ENCODE results near the gene TMEM218. TPM values are rescaled to one million over a fixed set of nuclear protein-coding genes. Genes with fewer than 3 reads are reported as not detected.
A peak's percentile ranks its signal among the peaks of the same experiment; 100 is the strongest.

TMEM218 gene
- polyA plus RNA-seq (ENCODE audit: insufficient read length in 3 of 3) = 10 to 100 TPM; 52.5 to 61.1 (median 56.6) TPM

GRCh38 chr11:125111343-125112207 lies at the start of gene TMEM218:
TMEM218 (minus strand) TSS chr11:125111626; CDS start chr11:125102241, 9,385 bp downstream.
- peak; percentile 95 to 97 (median 97) for DNase-seq (ENCODE audit: low read depth in 3 of 3, low spot score in 2 of 3)

- DNase-seq (ENCODE audit: low read depth in 3 of 3, low spot score in 2 of 3) = no peak
These were observed 46.7 kb upstream of the TMEM218 start for GRCh38 chr11:125157953-125158680.

- no peak for DNase-seq (ENCODE audit: low read depth in 3 of 3, low spot score in 2 of 3)
These were observed 45.8 kb upstream of the TMEM218 start for GRCh38 chr11:125157118-125157733.

DNA sequence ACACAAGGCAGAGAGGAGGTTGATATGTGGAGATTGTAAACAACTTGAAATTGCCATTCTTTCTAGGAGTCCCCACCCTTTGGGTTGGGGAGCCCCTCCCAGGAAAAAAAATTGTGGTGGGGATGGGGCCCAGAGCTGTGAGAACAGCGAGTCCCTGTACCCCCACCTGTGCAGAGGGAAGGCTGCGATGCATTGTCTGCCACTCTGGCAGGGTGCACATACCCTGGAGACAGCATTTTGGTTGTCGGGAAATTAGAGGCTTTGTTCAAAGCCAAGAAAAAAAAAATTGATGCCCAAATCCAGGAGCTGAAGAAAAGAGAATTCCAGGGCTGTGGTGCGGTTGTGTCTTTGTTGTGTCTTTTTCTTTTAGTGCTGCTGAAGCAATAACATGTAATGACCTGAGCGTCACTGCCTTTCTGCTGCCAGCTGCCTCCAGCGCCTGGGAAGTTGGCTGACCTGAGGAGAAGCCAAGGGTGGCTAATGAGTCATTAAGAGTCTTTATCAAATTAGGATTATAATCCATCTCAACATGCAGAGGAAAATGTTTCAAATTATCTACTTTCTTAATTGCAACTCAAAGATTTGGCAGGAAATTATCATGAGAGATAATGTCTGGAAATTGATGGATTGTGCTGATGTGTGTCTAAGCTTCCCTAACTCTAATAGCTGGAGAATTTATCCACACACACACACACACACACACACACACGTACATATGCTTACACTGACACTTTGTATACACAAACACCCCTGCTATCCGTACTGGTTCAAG lies 45.1 kb upstream of the TMEM218 start:
- no peak for DNase-seq (ENCODE audit: low read depth in 3 of 3, low spot score in 2 of 3)

GRCh38 chr11:125155767-125156166 lies 44.3 kb upstream of the TMEM218 start:
- DNase-seq (ENCODE audit: low read depth in 3 of 3, low spot score in 2 of 3) = no peak

DNA sequence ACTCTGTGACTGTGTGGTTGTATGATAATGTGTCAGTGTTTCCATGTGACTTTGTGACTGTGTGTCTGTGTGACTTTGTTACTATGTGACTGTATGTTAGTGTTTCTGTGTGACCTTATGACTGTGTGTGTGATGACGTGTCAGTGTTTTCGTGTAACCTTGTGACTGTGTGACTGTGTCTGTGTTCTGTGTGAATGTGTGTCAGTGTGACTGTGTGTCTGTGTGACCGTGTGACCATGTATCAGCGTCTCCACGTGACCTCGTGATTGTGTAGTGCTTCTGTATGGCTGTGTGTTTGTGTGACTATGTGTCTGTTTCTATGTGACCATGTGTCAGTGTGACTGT lies 43.6 kb upstream of the TMEM218 start:
- DNase-seq (ENCODE audit: low read depth in 3 of 3, low spot score in 2 of 3) = no peak

- DNase-seq (ENCODE audit: low read depth in 3 of 3, low spot score in 2 of 3) = no peak
These were observed 43.1 kb upstream of the TMEM218 start for GRCh38 chr11:125154378-125155099.

DNA sequence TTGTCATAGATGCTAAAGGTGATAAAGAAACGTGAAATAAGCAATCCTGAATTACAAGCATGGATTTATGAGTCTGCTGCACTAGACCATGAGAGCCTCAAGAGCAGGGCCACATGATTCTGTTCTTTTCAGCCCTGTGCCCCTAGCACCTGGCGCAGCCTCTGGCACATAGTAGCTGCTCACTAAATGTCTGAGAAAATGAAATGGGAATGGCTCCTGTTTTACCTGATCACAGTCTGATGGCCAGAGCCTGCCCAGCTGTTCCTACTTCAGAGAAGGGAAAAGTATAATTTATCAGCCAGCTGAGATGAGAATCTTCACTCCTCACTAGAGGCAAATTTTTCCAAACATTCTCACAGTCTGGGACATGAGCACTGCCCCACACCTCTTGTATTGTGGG lies 42.4 kb upstream of the TMEM218 start:
- no peak for DNase-seq (ENCODE audit: low read depth in 3 of 3, low spot score in 2 of 3)

DNA sequence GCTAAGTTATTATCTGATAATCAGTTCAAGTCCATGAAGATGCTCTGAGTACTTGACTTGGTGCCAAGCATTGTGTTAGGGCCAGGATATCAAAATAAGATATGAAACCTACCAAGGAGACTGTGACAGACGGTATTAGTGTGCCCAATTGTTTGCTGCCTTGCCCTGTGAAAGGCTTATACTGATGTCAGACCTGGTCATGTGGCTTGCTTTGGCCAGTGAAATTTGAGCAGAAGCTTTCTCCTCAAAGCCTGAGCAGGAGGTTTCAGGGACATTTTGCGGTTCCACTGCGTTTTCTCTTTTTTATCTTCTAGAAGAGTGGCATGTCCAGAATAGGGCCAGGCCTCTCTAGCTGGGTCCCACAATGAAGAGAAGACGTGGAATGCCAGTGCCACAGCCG lies 37.3 kb upstream of the TMEM218 start:
- no peak for DNase-seq (ENCODE audit: low read depth in 3 of 3, low spot score in 2 of 3)

DNA sequence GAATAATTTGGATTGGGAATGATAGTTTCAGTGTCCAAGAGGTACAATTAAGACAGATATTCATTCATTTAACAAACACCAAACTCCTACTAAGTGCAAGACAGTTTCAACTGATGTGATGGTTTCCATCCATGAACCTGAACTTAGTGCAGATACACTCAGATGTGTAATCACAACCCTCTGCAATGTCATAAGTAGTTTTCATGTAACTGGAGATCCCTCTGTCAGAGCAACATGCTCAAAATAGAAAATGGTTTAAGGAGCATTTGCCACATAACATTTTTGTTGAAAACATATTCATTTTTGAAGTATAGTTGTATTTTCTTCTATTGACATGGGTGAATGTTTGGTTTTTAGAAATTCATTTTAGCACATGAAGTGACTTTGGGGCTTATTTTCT lies 36.6 kb upstream of the TMEM218 start:
- DNase-seq (ENCODE audit: low read depth in 3 of 3, low spot score in 2 of 3) = no peak

DNA sequence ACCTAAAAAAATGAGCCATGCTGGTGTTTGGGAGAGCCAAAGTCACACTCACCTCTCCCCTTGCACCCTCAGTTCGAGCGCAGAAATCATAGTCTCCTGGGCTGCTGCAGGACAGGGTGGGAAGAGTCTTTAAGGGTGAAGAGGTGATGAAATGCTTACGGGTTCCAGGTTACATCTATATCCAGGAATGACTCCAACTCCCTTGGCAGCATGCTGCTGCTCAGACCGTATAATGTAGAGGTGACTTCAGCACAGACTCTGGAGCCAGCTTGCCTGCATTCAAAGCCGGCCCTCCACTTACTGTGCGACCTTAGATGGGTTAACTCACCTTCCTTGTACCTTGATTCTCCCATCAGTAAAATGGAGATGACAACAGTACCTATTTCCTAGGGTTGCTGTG lies 35.9 kb upstream of the TMEM218 start:
- DNase-seq (ENCODE audit: low read depth in 3 of 3, low spot score in 2 of 3) = no peak

GRCh38 chr11:125146232-125146631 lies 34.8 kb upstream of the TMEM218 start:
- no peak for DNase-seq (ENCODE audit: low read depth in 3 of 3, low spot score in 2 of 3)

- no peak for DNase-seq (ENCODE audit: low read depth in 3 of 3, low spot score in 2 of 3)
These were observed 30.5 kb upstream of the TMEM218 start for GRCh38 chr11:125141686-125142535.

DNA sequence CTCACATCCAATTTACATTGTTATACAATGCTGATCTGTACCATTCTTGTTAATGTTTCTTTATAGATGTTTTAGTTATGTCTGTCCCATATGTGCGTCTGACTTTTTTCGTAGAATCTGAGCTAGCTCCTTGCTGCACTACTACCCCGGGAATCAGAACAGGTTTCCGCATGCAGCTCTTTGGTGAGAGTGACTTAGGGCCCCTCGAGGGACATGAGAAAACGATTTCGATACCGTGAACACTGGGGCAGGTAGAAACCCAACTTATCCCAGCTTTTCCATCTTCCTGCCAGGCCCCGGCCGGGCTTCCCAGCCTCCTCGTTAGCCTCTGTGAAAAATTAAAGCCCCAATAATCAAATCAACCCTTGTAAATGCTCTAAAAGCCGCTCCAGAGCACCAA lies 29.8 kb upstream of the TMEM218 start:
- no peak for DNase-seq (ENCODE audit: low read depth in 3 of 3, low spot score in 2 of 3)

GRCh38 chr11:125140233-125140632 lies 28.8 kb upstream of the TMEM218 start:
- DNase-seq (ENCODE audit: low read depth in 3 of 3, low spot score in 2 of 3) = no peak

- no peak for DNase-seq (ENCODE audit: low read depth in 3 of 3, low spot score in 2 of 3)
These were observed 28.4 kb upstream of the TMEM218 start for GRCh38 chr11:125139778-125140177.

GRCh38 chr11:125138966-125139365 lies 27.5 kb upstream of the TMEM218 start:
- no peak for DNase-seq (ENCODE audit: low read depth in 3 of 3, low spot score in 2 of 3)

DNA sequence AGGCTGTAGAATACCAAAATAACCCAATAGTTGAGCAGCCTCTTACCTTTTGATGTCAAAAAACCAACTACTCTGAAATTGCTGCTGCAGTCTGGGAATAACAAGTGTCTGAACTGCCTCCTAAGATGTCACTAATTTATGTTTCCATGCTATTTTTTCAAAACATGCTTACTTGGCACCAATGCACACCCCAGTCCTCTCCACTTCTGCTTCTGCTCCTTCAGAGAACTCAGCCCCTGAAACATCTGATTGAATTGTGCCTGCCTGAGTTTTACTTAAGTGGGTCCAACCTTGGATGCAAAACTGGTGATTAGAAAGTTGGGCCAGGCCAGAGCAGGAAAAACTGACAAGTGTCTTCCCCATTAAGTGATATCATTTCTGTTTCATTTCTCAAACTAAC lies 24.6 kb upstream of the TMEM218 start:
- no peak for DNase-seq (ENCODE audit: low read depth in 3 of 3, low spot score in 2 of 3)

DNA sequence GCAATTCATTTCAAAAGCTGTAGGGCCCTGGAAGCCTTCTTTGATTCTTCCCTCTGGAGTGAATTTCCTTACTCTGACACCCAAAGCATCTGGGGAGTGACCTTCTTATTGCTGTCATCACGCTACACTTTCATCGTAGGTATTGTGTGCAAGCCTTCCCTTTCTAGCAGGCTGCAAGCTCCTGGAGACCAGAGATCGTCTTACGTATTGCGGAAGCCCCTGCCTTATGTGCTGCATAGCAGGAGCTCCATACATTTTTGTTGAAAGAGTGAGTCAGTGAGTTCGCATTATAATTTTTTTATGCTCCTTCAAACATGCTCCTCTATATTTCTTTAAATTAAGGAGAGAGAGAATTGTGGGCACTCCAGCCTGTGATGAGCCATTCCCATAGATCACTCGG lies 21.2 kb upstream of the TMEM218 start:
- no peak for DNase-seq (ENCODE audit: low read depth in 3 of 3, low spot score in 2 of 3)
